Natural killer cell treated with Interleukin-12 subunit alpha and Interleukin-12 subunit beta and Interleukin-15 and Interleukin-18, amount 100 ng/mL, for 72 hours (primary cell): Measurements from ENCODE around the gene COG2. TPM values are rescaled to one million over a fixed set of nuclear protein-coding genes. Genes with fewer than 3 reads are reported as not detected.
A peak's percentile ranks its signal among the peaks of the same experiment; 100 is the strongest.

Experiments
- ATAC-seq, 2 donors: fragments of 150-1000 bp; cut with Tn5 transposase in 1 of 2; sonication (Bioruptor Pico), chemical (Tn5 transposase) in 1 of 2; 2 replicates each; pipeline ENCODE4 v1.10.0; 2021
- DNase-seq: peaks from one replicate; pipeline ENCODE4 v3.0.0; 2022; ENCODE audit warnings: low spot score
- H3K27ac Mint-ChIP-seq, 2 donors: 1 replicate in 1 of 2; 2 replicates in 1 of 2; pipeline ENCODE4 v1.8.0; 2022; ENCODE audit warnings: mixed read lengths in 2 of 2, mild to moderate bottlenecking in 1 of 2, moderate library complexity in 1 of 2
- H3K27me3 Mint-ChIP-seq, 2 donors: 1 replicate in 1 of 2; 2 replicates in 1 of 2; pipeline ENCODE4 v1.8.0; 2022; ENCODE audit warnings: mixed read lengths in 2 of 2
- H3K36me3 Mint-ChIP-seq: one replicate; pipeline ENCODE4 v1.8.0; 2022; ENCODE audit warnings: mixed read lengths
- H3K4me1 Mint-ChIP-seq, 2 donors: 1 replicate in 1 of 2; 2 replicates in 1 of 2; pipeline ENCODE4 v1.8.0; 2022; ENCODE audit warnings: low read depth in 2 of 2, mixed read lengths in 2 of 2, mild to moderate bottlenecking in 1 of 2
- H3K4me3 Mint-ChIP-seq: one replicate; pipeline ENCODE4 v1.8.0; 2022; ENCODE audit warnings: mixed read lengths
- H3K9me3 Mint-ChIP-seq: 2 replicates; pipeline ENCODE4 v1.8.0; 2022; ENCODE audit warnings: mixed read lengths
- total RNA-seq, 2 donors: library from RNA; stranded (reverse); gene quantifications; one replicate each; pipeline ENCODE4 v1.2.3, GENCODE V29; 2022

The COG2 gene
- total RNA-seq, 2 donors from 2014 or later: 21.8 to 36.1 TPM

DNA sequence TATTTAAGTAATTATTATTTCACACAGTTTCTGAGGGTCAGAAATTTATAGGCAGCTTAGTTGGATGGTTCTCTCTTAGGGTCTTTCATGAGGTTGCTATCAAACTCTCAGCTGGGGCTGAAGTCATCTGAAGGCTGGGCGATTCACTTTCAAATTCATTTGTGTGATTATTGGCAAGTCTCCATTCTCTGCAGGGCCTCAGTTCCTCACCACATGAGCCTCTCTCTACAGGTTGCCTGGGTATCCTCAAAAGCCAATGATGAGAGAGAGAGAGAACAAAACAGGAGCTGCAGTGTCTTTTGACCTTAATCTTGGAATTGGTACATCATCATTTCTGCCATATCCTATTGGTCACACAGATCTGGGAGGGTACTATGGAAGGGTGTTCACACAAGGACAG is 29.6 kb upstream of the COG2 start:
- Mint-ChIP-seq H3K27ac (no peak overlapping the region), H3K36me3 (no peaks in the 10 kb centered on the region), H3K27me3 (peaks cover 13 to 21% of the 10 kb centered on the region in 2 donors), H3K4me1 (no peaks in the 10 kb centered on the region), H3K9me3 (no peaks in the 10 kb centered on the region), H3K4me3 (no peak overlapping the region)
- DNase-seq: no peak
- no peak for ATAC-seq

GRCh38 chr1:230614121-230614520 is 28.2 kb upstream of the COG2 start:
- no peak overlapping the region for H3K4me3 Mint-ChIP-seq
- ATAC-seq (no peak), DNase-seq (no peak)
- H3K27ac Mint-ChIP-seq: no peak overlapping the region
- no peaks in the 10 kb centered on the region for H3K9me3 Mint-ChIP-seq
- no peaks in the 10 kb centered on the region for H3K4me1 Mint-ChIP-seq
- no peaks in the 10 kb centered on the region for H3K36me3 Mint-ChIP-seq
- H3K27me3 Mint-ChIP-seq: peaks cover 19 to 32% of the 10 kb centered on the region in 2 donors

DNA sequence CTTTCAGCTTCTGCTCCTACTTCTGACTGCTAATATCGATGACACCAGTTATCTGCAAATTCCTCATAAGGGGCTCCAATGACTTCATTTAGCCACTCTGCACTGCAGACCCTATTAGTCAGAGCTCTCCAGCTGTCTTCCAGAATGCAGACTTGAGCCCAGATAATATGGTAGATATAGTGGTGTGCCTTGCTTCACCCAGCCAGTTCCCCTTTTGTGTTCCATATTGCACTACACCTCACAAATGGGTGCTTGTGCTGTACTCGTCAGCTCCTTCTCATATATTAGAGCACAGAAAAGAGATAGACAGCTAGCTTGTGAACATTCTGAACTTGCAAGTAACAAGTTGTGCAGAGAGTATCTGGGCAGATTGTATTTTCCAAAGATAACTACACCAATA is 23.7 kb upstream of the COG2 start:
- Mint-ChIP-seq H3K36me3 (no peaks in the 10 kb centered on the region), H3K4me1 (no peaks in the 10 kb centered on the region), H3K4me3 (no peak overlapping the region), H3K27ac (no peak overlapping the region), H3K27me3 (peaks cover 22 to 47% of the 10 kb centered on the region in 2 donors), H3K9me3 (no peaks in the 10 kb centered on the region)
- ATAC-seq (no peak), DNase-seq (no peak)

DNA sequence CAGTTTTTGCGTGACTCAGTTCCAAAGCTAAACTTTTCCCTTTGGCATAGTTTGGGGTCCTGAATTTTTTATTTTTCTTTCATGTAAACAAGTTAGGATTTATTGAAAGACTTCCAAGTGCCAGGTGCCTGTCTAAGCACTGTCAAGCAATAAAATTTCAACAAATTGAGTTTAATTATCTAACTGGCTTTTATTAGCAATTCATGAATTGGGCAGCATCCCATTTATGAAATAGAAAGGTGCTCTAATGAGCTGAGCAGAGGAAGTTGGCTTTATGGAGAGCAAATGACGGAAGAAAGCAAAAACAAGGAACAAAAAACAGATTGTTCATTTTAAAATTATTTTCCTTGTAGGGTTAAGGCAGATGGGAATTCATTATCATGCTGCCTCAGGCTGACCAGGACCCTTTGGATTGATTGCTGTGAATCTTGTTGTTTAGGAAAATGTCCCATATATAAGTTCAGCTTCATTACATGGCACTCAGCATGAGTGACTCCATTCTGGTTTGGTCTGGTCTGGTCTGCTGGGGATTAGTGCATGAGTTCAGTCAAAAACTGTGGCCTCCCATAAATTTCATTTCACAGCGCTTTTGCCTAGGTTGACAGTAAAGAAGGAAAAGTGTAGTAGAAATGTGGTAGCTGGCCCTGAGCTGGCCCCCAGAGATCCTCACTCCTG is 21.5 kb upstream of the COG2 start:
- Mint-ChIP-seq H3K9me3 (no peaks in the 10 kb centered on the region), H3K4me1 (no peaks in the 10 kb centered on the region), H3K27me3 (peaks cover 23 to 46% of the 10 kb centered on the region in 2 donors), H3K4me3 (no peak overlapping the region), H3K27ac (no peak overlapping the region), H3K36me3 (no peaks in the 10 kb centered on the region)
- DNase-seq (no peak), ATAC-seq (no peak)

- no peaks in the 10 kb centered on the region for H3K4me1 Mint-ChIP-seq
- no peak overlapping the region for H3K4me3 Mint-ChIP-seq
- no peaks in the 10 kb centered on the region for H3K36me3 Mint-ChIP-seq
- H3K27me3 Mint-ChIP-seq: peaks cover 19 to 39% of the 10 kb centered on the region in 2 donors
- ATAC-seq (no peak), DNase-seq (no peak)
- H3K27ac Mint-ChIP-seq: no peak overlapping the region
- no peaks in the 10 kb centered on the region for H3K9me3 Mint-ChIP-seq
These were observed 20.8 kb upstream of the COG2 start for GRCh38 chr1:230621324-230622030.

GRCh38 chr1:230622151-230622550 is 20.1 kb upstream of the COG2 start:
- Mint-ChIP-seq H3K4me3 (no peak overlapping the region), H3K9me3 (no peaks in the 10 kb centered on the region), H3K4me1 (no peaks in the 10 kb centered on the region), H3K36me3 (no peaks in the 10 kb centered on the region), H3K27ac (no peak overlapping the region), H3K27me3 (peaks cover 19 to 37% of the 10 kb centered on the region in 2 donors)
- no peak for ATAC-seq
- no peak for DNase-seq

GRCh38 chr1:230624097-230624713 is 18.1 kb upstream of the COG2 start:
- H3K27me3 Mint-ChIP-seq: peaks cover 17 to 26% of the 10 kb centered on the region in 2 donors
- DNase-seq (no peak), ATAC-seq (no peak)
- H3K9me3 Mint-ChIP-seq: no peaks in the 10 kb centered on the region
- no peak overlapping the region for H3K27ac Mint-ChIP-seq
- no peaks in the 10 kb centered on the region for H3K36me3 Mint-ChIP-seq
- H3K4me3 Mint-ChIP-seq: no peak overlapping the region
- no peaks in the 10 kb centered on the region for H3K4me1 Mint-ChIP-seq

DNA sequence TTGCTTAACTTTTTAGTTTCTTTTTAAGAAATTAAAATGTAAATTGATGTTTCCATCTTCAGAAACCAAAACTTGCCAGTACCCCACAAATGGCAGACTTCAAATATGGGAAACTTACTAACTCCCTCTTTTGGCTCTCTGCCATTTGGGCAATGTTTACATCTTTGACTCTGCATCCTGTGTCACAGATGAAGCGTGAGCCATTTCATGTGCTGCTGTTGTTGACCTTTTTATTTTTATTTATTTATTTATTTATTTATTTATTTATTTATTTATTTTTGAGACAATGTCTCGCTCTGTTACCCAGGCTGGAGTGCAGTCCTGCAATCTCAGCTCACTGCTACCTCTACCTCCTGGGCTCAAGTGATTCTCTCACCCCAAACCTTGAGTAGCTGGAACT is 16.0 kb upstream of the COG2 start:
- Mint-ChIP-seq H3K4me3 (no peak overlapping the region), H3K27me3 (peaks cover 10 to 13% of the 10 kb centered on the region in 2 donors), H3K9me3 (no peaks in the 10 kb centered on the region), H3K36me3 (no peaks in the 10 kb centered on the region), H3K27ac (no peak overlapping the region), H3K4me1 (no peaks in the 10 kb centered on the region)
- ATAC-seq: no peak
- DNase-seq: no peak

- Mint-ChIP-seq H3K9me3 (no peaks in the 10 kb centered on the region), H3K27me3 (peaks cover 6 to 7% of the 10 kb centered on the region in 2 donors), H3K27ac (no peak overlapping the region), H3K4me1 (no peaks in the 10 kb centered on the region), H3K36me3 (no peaks in the 10 kb centered on the region), H3K4me3 (no peak overlapping the region)
- ATAC-seq (no peak), DNase-seq (no peak)
These were observed 14.5 kb upstream of the COG2 start for GRCh38 chr1:230627767-230628166.

GRCh38 chr1:230629511-230629910 is 12.8 kb upstream of the COG2 start:
- Mint-ChIP-seq H3K27me3 (peaks cover 0 to 7% of the 10 kb centered on the region in 2 donors), H3K27ac (no peak overlapping the region), H3K4me1 (no peaks in the 10 kb centered on the region), H3K36me3 (no peaks in the 10 kb centered on the region), H3K4me3 (no peak overlapping the region), H3K9me3 (no peaks in the 10 kb centered on the region)
- DNase-seq (no peak), ATAC-seq (no peak)

DNA sequence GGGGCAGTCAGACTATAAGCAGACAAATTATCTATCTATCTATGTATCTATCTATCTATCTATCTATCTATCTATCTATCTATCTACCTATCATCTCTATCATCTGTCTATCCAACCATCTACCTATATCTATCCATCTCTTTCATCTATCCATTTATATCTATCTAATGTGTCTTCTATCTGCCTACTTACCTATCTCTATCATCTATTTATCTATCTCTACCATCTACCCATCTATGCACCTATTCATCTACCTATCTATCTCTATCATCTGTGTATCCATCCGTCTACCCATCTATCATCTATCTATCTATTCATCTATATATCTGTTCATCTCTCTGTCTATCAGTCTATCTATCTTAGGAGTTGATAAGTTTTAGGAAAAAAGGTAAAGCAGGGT is 10.8 kb upstream of the COG2 start:
- no peaks in the 10 kb centered on the region for H3K36me3 Mint-ChIP-seq
- H3K4me3 Mint-ChIP-seq: no peak overlapping the region
- ATAC-seq (no peak), DNase-seq (no peak)
- no peaks in the 10 kb centered on the region for H3K4me1 Mint-ChIP-seq
- peaks cover 2 to 8% of the 10 kb centered on the region in 2 donors for H3K27me3 Mint-ChIP-seq
- H3K27ac Mint-ChIP-seq: no peak overlapping the region
- H3K9me3 Mint-ChIP-seq: no peaks in the 10 kb centered on the region

DNA sequence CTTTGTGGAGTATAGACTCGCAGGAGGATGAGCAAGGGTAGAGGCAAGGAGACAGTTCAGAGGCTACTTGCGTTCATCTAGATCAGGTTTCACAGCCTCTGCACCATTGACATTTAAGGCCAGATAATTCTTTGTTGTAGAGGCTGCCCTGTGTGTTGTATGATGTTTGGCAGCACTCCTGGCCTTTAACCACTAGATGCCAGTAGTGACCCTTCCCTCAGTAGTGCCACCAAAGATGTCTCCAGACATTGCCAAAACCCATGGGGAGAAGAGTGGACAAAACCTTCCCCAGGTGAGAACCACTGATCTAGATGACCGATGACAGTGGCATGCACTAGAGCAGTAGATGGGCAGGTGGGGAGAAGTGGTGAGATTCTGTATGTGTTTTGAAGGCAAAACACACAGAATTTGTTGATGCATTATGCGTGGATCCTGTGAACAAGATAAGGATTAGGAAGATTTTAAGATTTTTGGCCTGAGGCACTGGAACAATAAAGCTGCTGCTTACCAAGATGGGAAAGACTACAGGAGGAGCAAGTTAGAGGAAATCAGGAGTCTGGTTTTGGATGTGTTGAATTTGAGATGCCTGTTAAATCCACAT is 9.9 kb upstream of the COG2 start:
- Mint-ChIP-seq H3K9me3 (no peaks in the 10 kb centered on the region), H3K36me3 (no peaks in the 10 kb centered on the region), H3K4me1 (no peaks in the 10 kb centered on the region), H3K27ac (no peak overlapping the region), H3K27me3 (peaks cover 11 to 15% of the 10 kb centered on the region in 2 donors), H3K4me3 (no peak overlapping the region)
- ATAC-seq (peak in 1 of 2 donors; percentile 40), DNase-seq (no peak)

DNA sequence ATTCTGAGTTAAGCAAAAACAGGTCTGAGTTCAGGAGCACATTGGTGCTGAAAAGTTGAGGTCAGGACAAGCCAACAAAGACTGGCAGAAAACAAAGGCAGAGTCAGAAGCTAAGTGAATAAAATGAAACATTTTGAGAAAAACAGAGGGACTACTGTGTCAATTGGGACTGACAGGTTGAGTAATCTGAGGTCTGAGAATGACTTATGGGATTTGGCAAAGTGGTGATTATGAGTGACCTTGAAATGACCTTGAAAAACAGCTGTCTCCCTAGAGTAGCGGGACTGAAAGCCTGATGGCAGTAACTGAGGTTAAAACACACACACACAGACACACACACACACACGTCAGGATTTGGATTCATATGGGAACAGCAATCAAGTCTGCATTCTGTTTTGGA is 8.8 kb upstream of the COG2 start:
- Mint-ChIP-seq H3K27me3 (peaks cover 15 to 22% of the 10 kb centered on the region in 2 donors), H3K4me1 (no peaks in the 10 kb centered on the region), H3K36me3 (no peaks in the 10 kb centered on the region), H3K9me3 (no peaks in the 10 kb centered on the region), H3K4me3 (no peak overlapping the region), H3K27ac (no peak overlapping the region)
- DNase-seq (no peak), ATAC-seq (no peak)

DNA sequence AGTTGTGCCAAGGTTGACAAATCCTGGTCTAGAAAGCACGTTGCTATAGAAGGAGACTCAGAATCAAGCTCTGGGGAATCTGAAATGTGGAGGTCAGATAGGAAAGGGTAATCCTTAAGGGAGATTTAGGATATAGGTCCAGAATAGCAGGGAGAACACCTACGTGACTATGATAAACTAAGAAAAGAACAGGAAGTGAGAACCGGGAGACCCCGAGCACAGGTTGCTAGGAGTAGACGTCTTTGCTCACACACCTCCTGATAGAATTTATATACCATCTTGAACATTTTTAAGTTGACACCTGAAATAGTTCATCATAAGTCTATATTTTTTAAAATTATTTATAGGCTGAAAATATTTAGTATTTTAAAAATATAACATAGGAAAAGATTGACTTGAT is 7.9 kb upstream of the COG2 start:
- Mint-ChIP-seq H3K4me3 (no peak overlapping the region), H3K4me1 (no peaks in the 10 kb centered on the region), H3K27me3 (peaks cover 20 to 30% of the 10 kb centered on the region in 2 donors), H3K27ac (no peak overlapping the region), H3K36me3 (no peaks in the 10 kb centered on the region), H3K9me3 (no peaks in the 10 kb centered on the region)
- DNase-seq (no peak), ATAC-seq (no peak)
